Bronchial epithelial cell (primary cell): ENCODE results near the gene MARK2. TPM values are rescaled to one million over a fixed set of nuclear protein-coding genes. Genes with fewer than 3 reads are reported as not detected.
A peak's percentile ranks its signal among the peaks of the same experiment; 100 is the strongest.
"Not testable (repeated sequence)": the region's sequence is repeated elsewhere in the genome, so short reads cannot be mapped to it uniquely, and the experiment has no call there.

Experiments
- DNase-seq: peaks from one replicate; pipeline ENCODE4 v3.0.0-alpha.2; 2010; ENCODE audit warnings: low read depth
- FAIRE-seq: peaks from 2 replicates; lab custom pipeline; 2011; peaks lifted over from hg19 to GRCh38; lab: Jason Lieb, UNC
- H3K27me3 ChIP-seq: 2 replicates; pipeline ENCODE4 v1.5.1; 2011; ENCODE audit warnings: low read length; ENCODE audit not compliant: control insufficient read depth, insufficient read depth
- H3K36me3 ChIP-seq: 2 replicates; pipeline ENCODE4 v1.5.1; 2011; ENCODE audit warnings: low read length; ENCODE audit not compliant: control insufficient read depth, insufficient read depth
- H3K4me3 ChIP-seq: 2 replicates; pipeline ENCODE4 v1.5.1; 2011; ENCODE audit warnings: mild to moderate bottlenecking, low read depth, low read length, control low read depth
- CTCF ChIP-seq: IDR thresholded peaks from 2 replicates; pipeline ENCODE4 v1.5.1; 2011; ENCODE audit warnings: mild to moderate bottlenecking, moderate library complexity, low read length, control low read depth, inconsistent platforms; ENCODE audit not compliant: insufficient read depth, severe bottlenecking
- total RNA-seq: library from RNA; depleted of rRNA; stranded (reverse); fragments of >200 nt; gene quantifications from 2 replicates; pipeline ENCODE4 v1.2.1, GENCODE V29; 2014

Gene MARK2
- total RNA-seq, 1 donor from 2014 or later: 10.5 TPM

DNA sequence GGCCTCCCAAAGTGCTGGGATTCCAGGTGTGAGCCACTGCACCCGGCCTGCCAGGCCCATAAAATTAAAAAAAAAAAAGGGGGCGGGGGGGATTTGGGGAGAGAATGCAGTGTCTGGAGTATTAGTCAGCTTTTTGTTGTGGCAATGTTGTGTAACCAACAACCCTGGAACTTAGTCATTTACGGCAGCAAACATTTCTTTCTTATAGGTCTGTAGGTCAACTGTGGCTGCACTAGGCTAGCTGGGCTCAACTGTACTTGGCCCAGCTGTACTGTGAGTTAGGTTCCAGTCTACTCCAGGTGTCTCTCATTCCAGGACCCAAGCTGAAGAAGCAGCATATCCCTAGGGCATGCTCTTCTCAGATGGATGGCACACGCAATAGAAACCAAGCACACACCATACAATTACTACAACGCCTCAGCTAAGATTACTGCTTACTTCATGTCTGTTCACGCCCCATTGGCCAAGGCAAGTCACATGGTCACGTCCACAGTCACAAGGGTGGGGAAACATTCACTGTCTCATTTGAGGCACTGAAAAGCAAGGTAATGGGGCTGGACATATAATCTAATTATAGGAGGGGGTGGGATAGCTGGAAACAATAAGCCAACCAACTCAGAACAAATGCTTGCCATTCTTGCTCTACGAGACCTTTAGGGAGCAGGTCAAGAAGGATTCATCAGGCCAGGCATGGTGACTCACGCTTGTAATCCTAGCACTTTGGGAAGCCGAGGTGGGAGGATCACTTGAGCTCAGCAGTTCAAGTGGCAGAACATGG is 36.1 kb upstream of the MARK2 start:
- H3K27me3 ChIP-seq: no peaks in the 10 kb centered on the region
- no peak overlapping the region for H3K4me3 ChIP-seq
- FAIRE-seq (no peak), DNase-seq (peak; percentile 91)
- H3K36me3 ChIP-seq: no peaks in the 10 kb centered on the region
- no peak for TF ChIP-seq CTCF

- no peaks in the 10 kb centered on the region for H3K27me3 ChIP-seq
- DNase-seq (peak; percentile 95), FAIRE-seq (no peak)
- no peak overlapping the region for H3K4me3 ChIP-seq
- TF ChIP-seq CTCF: no peak
- H3K36me3 ChIP-seq: no peaks in the 10 kb centered on the region
These were observed 34.7 kb upstream of the MARK2 start for GRCh38 chr11:63804259-63804658.

- TF ChIP-seq CTCF: no peak
- Histone ChIP-seq H3K36me3 (no peaks in the 10 kb centered on the region), H3K27me3 (no peaks in the 10 kb centered on the region), H3K4me3 (no peak overlapping the region)
- DNase-seq (no peak), FAIRE-seq (no peak)
These were observed 33.0 kb upstream of the MARK2 start for GRCh38 chr11:63805844-63806415.

GRCh38 chr11:63810383-63810782 is 28.5 kb upstream of the MARK2 start:
- DNase-seq, H3K4me3 ChIP-seq, FAIRE-seq, H3K27me3 ChIP-seq, H3K36me3 ChIP-seq: not testable (repeated sequence)

- FAIRE-seq (no peak), DNase-seq (no peak)
- Histone ChIP-seq H3K36me3 (peaks cover 2% of the 10 kb centered on the region), H3K4me3 (no peak overlapping the region), H3K27me3 (no peaks in the 10 kb centered on the region)
- no peak for TF ChIP-seq CTCF
These were observed 27.4 kb upstream of the MARK2 start for GRCh38 chr11:63811522-63811921.

DNA sequence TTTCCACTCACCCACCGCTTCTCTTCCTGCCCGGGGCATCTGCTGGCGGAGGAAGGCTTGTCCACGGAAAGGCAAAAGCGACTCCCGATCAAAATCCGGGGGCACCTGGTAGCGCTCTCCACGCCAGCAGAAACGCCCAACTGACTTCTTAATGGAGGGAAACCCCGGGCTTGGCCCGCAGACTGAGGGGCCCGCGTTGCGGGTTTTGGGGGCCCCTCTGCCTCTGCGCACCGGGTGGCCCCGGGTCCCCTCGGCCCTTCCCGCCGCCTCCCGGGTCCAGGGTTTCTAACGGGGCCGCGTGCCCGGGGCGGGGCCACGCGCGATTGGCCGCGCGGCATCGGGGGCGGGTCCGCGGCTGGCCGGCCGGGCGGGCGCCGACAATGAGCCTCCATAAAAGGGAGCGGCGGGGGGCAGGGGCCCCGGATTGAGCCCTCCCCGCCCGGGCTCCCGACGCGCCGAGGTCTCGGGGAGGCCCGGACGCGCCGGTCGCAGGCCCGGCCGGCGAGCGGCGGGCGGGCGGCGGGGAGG is 25.8 kb upstream of the MARK2 start, which contains the start of gene SPINDOC:
Gene SPINDOC (plus strand): TSS at position 422 of the 528 bp plus-strand sequence. CDS start 231 bp downstream, outside the sequence.
- peak within 1 kb of the TSS; percentile 91 for H3K4me3 ChIP-seq
- TF ChIP-seq CTCF: no peak
- peaks cover 6% of the 10 kb centered on the region for H3K36me3 ChIP-seq
- DNase-seq (peak; percentile 33), FAIRE-seq (no peak)
- H3K27me3 ChIP-seq: no peaks in the 10 kb centered on the region
